Measurements from ENCODE around the gene FBXO15.
A peak's percentile ranks its signal among the peaks of the same experiment; 100 is the strongest.

FBXO15 gene, protein sequence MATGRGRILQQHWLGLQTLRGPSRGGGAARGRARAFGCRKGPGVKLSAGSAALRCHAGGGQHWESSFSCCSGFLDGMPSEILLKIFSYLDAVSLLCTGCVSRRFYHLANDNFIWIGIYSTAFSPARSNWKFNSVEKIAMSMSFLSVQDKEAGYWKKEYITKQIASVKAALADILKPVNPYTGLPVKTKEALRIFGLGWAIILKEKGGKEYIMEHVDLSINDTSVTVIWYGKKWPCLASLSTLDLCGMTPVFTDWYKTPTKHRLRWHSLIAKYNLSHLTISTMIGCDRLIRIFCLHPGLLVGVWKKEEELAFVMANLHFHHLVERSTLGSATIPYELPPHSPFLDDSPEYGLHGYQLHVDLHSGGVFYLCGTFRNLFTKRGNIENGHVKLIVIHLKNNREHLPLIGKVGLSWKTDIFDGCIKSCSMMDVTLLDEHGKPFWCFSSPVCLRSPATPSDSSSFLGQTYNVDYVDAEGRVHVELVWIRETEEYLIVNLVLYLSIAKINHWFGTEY

DNA sequence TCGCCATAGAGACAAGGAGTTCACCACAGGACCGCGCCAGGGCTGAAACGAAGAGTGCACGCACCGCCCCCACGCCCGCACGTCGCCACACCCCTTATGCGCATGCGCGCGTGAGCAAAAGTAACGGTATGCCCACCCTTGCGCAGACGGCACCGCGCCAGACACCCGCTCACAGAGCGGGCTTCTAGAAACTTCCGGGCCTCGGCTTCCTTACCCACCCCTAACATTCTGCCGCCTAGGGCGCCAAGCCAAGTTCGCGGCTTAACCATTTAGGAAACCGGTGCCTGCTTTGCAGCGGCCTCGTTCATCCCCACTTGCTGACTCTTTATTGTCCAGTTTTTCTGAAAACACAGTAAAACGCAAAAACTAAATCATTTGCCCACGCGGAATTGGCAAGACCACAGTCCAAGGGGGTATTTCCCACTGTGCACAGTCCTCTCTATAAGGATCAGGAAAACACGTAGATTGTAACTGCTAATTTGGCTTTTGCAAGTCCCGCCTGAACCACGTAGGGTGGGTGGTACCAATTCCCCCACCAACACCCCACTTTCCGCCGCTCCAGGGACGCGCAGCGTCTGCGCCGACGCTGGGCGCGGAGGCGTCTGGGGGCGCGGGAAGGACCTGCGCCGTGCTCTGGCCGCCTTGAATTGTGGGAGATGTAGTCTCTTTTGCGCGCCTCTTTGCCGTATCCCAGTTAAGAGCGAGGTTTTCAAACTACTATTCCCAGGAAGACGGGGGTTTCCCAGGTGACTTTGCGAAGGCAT lies at the start of gene FBXO15, which contains the start of gene TIMM21:
TSS of gene FBXO15 (minus strand) at position 56 of the 764 bp plus-strand sequence. CDS start at position 7, 49 bp downstream.
TSS of gene TIMM21 (plus strand) at position 745 of the 764 bp plus-strand sequence. CDS start 286 bp downstream, outside the sequence.
- H3K4me3 ChIP-seq (ENCODE audit: low read depth, low read length) = peak within 1 kb of the TSS; percentile 99

DNA sequence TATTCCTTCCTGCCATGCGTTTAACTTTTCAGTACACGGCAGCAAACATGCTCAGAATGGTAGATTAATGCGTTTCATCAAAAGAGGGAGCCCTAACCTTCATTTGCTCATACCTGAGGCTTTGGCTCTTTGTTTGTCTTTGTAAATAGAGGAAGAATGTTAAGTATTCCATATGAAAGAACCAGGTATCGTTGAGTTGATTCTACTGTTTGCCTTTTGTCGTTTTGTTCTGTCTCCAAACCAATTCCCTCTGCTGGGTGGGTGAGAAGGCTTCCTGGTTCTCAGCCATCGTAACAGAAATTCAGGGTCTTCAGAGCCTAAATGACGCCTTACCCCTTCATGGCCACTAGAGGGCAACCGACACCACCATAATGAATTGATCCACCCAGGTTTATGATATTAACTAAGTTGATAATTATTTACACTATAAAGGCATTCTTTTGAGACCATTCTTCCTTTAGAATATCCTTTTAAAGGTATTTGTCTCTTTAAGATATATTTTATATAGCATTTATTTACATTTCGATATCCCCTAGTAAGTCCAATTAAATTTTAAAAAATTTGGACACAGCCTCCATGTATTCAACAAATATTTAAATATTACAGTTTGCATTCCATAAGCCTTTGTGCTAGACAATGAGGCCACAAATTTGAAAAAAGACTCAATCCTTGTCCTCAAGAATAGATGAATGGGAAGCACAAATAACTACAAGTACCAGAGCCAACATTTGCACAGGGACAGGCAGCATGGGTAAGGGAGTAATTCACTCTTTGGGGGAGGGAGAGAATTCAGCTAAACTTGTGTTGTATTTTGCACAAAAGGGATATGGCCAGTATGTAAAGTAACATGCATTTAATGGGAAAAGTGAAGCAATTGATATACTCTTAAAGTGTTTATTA lies 48.8 kb upstream of the FBXO15 start:
- H3K4me3 ChIP-seq (ENCODE audit: low read depth, low read length) = no peak overlapping the region

DNA sequence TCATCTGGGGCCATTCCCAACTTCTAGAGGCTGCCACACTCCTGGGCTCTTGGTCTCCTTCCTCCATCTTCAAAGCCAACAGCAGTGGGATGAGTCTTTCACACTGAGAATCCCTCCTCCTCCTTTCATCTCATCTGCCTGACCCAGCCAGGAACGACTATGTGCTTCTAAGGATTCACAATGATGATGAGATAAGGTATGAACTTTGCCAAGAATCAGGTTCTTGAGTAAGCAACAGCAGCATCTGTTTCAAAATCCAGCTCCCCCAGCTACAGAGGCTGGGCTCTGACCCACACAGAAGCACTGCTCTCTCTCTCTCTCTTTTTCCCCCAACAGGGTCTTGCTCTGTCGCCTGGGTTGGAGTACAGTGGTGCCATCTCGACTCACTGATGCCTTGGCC lies 47.1 kb upstream of the FBXO15 start:
- no peak overlapping the region for H3K4me3 ChIP-seq (ENCODE audit: low read depth, low read length)

DNA sequence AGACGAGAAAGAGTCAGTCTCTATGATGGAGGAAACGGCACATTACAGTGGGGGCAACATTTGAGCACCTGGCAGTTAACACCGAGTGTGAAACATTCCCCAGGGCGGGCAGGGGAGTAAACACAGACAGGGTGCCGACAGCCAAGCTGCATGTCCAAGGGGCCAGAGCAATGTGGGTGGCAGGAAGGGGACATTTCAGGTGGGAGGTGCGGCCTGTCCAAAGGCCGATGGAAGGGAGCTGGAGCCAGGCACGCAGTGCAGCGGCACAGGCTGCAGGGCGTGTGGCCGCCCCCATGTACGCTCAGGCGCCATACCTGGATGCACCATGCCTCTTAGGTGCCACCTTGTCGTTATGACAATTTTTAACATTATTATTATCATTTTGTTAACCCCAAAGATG lies 43.9 kb upstream of the FBXO15 start:
- H3K4me3 ChIP-seq (ENCODE audit: low read depth, low read length) = no peak overlapping the region

DNA sequence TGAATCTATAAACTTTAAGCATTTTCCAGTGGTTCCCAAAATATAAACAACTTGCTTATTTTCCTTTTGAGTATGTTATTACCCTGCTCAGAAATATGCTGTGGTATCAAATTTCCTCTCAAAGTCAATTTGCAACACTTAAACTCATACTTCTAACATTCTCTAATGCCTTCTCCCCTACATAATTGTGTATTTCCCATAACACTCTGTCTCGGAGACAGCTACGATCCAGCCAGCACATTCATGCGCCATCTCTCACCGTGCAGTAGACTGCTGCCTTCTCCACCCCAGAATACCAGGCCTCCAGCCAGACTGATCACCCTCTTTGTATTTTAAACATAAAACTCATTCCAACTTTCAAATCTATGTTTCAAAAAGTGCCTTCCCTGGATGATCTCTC lies 42.5 kb upstream of the FBXO15 start:
- no peak overlapping the region for H3K4me3 ChIP-seq (ENCODE audit: low read depth, low read length)

DNA sequence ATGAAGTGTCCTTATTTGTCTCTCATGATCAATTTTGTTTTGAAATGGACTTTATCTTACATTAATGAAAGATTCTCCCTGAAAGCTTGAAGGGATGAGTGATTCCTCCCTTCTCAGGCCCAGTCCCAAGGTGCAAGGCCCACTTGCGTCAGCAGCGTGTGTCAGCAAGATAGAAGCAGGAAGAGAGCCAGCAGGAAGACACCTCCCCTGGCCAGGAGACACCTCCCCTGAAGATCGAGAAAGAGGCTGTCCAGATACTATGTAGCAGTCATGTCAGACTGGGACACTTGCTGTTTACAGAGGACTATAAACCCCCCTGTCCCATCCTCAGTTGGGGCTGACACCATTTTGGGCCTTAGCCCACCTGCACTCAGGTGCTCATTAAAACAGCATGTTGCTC lies 39.0 kb upstream of the FBXO15 start:
- H3K4me3 ChIP-seq (ENCODE audit: low read depth, low read length) = no peak overlapping the region

DNA sequence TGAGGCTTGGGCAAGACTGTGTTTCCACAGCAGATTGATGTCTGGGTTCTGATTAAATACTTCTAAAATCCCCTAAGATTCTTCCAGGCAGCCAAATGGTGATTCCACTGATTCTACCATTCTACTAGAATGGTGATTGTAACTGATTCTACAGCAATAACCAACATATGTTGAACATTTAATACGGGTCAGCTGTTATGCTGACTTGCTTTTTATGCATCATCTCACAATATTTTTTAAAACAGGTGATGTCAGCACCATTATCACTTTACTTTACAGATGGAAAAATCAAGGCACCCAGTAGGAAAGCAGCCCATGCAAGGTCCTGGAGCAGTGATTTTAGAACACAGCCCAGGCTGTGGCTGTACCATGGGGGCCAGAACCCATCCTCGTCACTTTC lies 38.2 kb upstream of the FBXO15 start:
- no peak overlapping the region for H3K4me3 ChIP-seq (ENCODE audit: low read depth, low read length)

DNA sequence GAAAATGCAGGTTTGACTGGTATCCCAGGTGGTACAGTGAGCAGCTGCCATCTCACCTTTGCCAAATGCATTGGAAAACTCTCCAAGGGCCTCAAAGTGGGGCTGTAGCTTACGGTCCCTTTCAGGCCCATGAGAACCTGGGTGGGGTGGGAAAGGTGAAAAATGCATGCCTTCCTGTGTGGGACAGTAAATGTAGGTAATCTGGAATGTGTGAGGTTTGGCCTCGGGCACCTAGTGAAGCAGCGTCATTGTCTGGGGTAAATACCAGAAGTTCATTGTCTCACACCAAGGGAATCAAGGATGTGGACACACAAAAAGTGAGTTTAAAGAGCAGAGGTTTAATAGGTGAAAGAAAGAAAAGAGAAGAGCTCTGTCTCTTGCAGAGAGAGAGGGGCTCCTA lies 37.2 kb upstream of the FBXO15 start:
- H3K4me3 ChIP-seq (ENCODE audit: low read depth, low read length) = no peak overlapping the region

DNA sequence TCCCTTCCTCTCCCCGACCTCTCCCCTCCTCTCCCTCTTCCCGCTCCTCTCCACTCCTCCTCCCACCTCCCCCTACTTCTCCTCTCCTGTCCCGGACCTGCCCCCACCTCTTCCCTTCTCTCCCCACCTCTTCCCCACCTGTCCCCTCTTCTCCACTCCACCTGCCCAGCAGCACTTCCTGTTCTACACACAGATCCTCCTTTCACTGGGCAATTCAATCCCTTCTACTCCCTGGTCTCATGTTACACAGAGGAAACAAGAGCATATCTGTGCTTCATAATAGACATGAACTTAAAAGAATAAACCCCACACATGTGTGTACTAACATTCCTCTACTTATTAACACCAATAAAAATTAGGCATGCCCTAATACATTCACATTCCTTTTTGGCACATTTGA lies 35.5 kb upstream of the FBXO15 start:
- no peak overlapping the region for H3K4me3 ChIP-seq (ENCODE audit: low read depth, low read length)

DNA sequence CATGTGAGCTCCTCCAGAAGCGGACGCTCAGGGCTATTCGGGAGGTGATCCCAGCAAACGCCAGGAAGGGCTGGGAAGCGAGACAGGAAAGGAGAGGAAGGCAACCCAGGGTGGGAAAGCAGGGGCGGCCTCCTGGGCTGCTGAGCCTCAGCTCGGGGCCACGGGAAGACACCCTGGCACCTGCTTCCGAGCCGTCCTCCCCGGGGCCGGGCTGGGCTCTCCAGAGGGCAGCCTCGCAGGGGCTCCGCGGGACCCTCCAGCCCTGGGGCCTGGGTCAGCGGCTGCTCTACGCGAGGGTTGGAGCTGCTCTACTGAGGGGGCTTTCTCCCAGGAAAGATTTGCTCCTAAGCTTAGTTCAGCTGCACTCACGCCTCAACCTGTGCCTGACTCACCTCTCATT lies 34.7 kb upstream of the FBXO15 start:
- H3K4me3 ChIP-seq (ENCODE audit: low read depth, low read length) = no peak overlapping the region

DNA sequence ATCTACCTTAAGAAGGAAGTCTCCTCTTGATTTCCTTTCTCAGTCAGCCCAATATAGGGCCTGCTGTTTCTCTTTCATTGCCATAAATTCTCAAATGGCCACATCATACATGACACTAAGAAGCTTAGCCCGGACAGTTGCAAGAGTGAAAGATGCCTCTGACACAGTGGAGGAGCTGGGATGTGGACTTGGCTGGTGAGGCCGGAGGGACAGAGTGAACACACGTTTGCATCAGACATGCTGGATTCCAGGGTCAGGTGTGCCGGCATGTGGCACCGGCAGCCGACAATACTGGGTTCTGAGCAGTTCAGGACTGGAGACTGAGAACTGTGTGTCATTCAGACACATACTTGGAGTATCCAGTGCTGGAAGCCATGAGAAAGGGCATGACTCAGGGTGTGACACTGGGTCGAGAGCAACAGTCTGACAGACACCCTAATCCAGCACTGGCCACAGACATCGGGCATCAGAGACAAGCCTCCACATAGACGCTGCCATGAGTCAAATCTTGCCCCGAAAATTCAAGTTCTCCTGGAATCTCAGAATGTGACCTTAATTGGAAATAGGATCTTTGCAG lies 32.1 kb upstream of the FBXO15 start:
- H3K4me3 ChIP-seq (ENCODE audit: low read depth, low read length) = no peak overlapping the region

DNA sequence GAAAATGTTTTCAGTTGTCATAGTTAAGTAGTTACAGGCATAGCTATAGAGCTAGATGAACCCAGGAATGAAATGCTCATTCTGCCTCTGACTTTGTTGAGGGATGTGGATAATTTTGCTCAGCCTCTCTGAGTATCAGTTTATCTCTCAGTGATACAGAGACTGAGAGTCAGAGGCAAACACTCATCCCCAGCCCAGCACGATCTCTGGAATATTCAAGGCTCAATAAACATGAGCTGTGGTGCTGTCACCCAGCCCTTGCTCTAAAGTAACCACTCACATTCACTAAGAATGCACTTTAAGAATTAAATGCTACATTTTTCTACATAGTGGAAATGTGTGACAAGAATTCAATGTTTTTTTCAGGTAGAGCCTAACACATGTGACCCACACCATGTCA lies 31.2 kb upstream of the FBXO15 start:
- no peak overlapping the region for H3K4me3 ChIP-seq (ENCODE audit: low read depth, low read length)

DNA sequence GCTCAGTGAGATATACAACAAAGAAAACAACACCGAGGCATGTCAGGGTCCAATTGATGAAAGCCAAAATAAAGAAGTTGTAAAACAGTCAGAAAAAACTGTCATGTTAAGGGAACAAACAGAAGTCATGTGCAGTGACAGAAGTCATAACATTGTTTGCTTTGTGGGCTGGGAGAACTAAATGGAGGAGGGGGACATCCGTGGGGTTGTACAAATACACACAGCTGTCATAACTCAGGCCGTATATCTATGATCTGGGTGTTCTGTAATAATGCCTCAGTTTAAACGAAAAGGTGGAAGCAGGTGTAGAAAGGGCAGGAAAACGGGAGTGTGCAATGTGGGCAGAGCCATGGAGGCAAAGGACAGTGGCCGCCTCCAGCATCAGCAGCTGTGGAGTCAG lies 28.0 kb upstream of the FBXO15 start:
- H3K4me3 ChIP-seq (ENCODE audit: low read depth, low read length) = no peak overlapping the region

DNA sequence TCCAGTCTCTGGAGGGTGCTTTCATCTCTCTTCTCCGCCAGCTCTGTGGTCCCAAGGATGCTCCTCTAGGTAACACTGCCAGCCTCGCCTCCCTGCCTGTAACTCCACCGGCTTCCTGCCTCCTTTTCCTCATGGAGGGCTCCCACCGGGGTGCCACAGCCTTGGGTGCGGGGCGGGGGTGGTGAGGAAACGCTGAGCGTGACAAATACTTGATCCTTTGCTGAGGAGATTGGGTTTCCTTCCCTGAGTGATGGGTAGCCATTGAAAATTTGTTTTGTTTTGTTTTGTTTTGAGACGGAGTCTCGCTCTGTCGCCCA lies 25.8 kb upstream of the FBXO15 start:
- no peak overlapping the region for H3K4me3 ChIP-seq (ENCODE audit: low read depth, low read length)

DNA sequence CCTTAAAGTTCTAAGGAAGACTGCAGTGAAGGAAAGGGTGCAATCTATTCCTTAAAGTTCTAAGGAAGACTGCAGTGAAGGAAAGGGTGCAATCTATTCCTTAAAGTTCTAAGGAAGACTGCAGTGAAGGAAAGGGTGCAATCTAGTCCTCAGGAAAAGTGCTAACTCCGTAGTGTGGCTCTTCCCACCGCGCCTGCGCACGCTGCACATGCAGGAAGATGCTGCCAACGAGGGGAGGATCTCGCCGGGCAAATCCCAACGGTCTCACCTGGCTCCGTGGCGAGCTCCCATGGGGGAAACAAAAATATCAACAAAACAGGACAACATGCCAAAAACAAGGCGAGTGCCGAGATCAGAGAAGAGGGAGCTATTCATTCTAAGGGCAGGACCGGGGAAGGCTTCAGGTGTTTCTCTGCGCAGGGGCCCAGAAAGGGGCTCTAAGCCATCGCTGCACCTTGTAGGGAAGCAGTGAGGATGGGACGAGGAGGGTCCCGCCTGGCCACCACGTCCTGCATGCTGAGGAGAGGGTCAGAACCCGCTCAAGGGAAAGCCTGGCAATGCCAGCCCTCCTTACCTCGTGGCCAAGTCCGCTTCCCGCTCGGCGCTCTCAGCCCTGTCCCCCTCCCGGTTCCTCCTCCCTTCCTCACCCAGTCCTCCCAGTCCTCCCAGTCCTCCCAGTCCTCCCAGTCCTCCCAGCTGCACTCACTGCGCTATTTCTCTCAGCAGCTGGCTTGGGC lies 25.2 kb upstream of the FBXO15 start:
- no peak overlapping the region for H3K4me3 ChIP-seq (ENCODE audit: low read depth, low read length)

DNA sequence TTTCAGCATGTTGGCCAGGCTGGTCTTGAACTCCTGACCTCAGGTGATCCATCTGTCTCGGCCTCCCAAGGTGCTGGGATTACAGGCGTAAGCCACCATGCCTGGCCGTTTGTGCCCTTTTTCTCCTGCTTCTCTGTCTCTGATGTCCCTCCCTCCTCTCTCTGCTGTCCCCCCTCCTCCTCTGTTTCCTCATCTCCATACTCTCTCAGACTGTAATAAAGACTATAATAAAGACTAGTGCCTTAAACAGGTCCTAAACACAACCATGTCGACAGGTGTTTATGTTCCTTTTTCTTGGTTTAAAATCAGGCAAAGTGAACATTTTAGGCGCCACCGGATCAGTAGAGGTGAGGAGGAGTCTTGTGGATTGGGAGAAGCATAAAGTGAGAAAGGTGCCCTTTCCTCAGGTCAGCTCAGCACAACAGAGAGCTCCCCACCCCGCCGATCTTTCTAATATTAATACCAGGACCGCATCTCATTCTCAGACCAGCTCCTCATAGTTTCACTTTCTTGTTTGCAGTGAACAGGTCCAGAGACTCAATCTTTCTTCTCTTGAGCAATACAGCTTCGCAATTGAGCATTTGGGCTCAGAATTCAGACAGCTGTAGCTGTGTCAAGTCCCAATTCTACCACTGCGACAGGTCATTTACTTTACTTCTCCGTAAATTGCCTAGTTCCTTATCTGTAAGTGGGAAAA lies 24.4 kb upstream of the FBXO15 start:
- H3K4me3 ChIP-seq (ENCODE audit: low read depth, low read length) = no peak overlapping the region

DNA sequence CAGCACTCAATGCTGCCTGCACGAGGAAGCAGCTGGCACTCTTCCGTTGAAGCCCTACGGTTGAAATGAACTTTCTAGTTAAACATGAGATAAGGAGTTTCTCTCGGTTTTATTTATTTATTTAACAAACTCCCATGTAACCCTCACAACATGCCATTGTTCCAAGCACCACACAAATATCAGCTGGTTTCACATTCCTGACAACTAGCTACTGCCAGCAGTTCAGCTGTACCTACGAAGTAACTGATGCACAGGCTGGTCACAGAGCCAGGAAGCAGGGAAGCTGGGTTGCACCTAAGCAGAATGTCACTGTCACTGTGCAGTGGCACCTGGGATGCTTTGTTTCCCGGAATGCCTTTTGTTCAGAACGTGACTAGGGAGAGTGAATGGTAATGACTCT lies 18.8 kb upstream of the FBXO15 start:
- no peak overlapping the region for H3K4me3 ChIP-seq (ENCODE audit: low read depth, low read length)

DNA sequence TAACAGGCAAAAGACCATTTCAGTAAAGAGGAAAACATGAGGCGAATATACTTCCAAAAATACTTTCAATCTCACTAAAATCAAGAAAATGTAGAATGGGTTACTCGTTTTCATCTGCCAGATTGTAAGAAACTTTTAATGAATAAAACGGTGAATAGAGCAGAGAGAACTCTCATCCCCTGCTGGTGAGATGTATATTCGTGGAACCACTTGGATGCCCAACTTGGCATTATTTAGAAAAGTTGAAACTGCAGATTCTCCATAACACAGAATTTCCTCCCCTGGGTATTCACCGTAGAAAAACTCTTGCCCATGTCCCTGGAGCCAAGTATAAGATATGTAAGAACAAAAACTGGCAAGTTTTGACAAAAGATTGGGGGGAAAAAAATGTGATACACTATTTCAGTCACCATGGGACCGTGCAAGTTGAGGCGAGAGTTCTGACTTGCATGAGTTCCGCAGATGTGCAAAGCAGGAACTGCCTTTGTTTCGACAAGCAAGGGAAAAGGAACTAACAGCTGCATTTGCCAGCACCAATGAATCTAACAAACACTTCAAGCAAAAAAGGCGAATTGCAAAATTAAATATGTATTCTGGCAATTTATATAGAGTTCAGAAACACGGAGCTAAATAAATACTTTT lies 15.5 kb upstream of the FBXO15 start:
- no peak overlapping the region for H3K4me3 ChIP-seq (ENCODE audit: low read depth, low read length)

DNA sequence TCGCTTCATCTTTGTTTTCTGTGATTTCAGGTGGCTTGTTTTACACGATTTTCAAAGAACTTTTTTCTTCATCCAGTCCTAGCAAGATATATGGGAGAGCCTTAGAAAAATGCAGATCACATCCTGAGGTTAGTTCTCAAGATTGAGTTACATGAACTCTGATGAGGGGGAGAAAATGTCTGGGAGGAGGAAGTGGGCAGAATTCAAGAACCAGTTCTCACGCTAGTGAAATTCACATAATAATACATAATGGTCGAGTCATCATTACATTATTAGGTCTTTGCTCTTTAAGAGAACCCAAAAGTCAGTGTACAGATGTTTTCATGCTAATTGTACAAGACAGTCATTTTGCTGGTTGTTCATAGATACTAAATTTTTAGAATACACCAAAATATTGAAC lies 7.6 kb upstream of the FBXO15 start:
- H3K4me3 ChIP-seq (ENCODE audit: low read depth, low read length) = no peak overlapping the region

All from iPS-11a (cell line).